K562 (cell line): ENCODE results near the gene CTDSPL. TPM values are rescaled to one million over a fixed set of nuclear protein-coding genes. Genes with fewer than 3 reads are reported as not detected.
A peak's percentile ranks its signal among the peaks of the same experiment; 100 is the strongest.

ENCODE experiments used
- EHMT2 ChIP-seq: fragments of 450-650 bp; IDR thresholded peaks from 2 replicates; pipeline ENCODE4 v1.6.1; 2018; ENCODE audit warnings: antibody characterized with exemption
- HNRNPLL ChIP-seq: fragments of 200-400 bp; formaldehyde crosslinking; IDR thresholded peaks from 2 replicates; pipeline ENCODE4 v1.6.1; 2017; ENCODE audit warnings: low read length, low read depth, mild to moderate bottlenecking; ENCODE audit not compliant: poor library complexity, severe bottlenecking
- SREBF2 ChIP-seq: sonication (generic); formaldehyde crosslinking; IDR thresholded peaks from 2 replicates; pipeline ENCODE4 v1.4.0; 2020; ENCODE audit warnings: mild to moderate bottlenecking, missing genetic modification reagents
- ZBTB17 ChIP-seq: fragments of 450-650 bp; formaldehyde crosslinking; IDR thresholded peaks from 2 replicates; pipeline ENCODE4 v1.4.0; 2020; ENCODE audit warnings: mild to moderate bottlenecking
- ZNF41 ChIP-seq: fragments of 250-450 bp; sonication (Bioruptor Pico); conservative IDR thresholded peaks from 2 replicates; pipeline ENCODE4 v1.4.0; 2020; ENCODE audit warnings: mild to moderate bottlenecking
- ZNF707 ChIP-seq: fragments of 250-450 bp; sonication (Bioruptor Pico); conservative IDR thresholded peaks from 2 replicates; pipeline ENCODE4 v1.8.0; 2022; ENCODE audit warnings: inconsistent platforms, mild to moderate bottlenecking, moderate library complexity
- ZNF75A ChIP-seq: fragments of 450-650 bp; formaldehyde crosslinking; IDR thresholded peaks from 2 replicates; pipeline ENCODE4 v1.4.0; 2020; ENCODE audit warnings: mild to moderate bottlenecking
- polyA plus RNA-seq, 8 experiments: library from polyadenylated mRNA; depleted of rRNA in 4 of 8; stranded (reverse) in 5 of 8; unstranded in 3 of 8; fragments of >200 nt; fragmentation: Nextera tagmentation in 2 of 8; fragmentation: Illumina TruSeq in 1 of 8; extraction: Ambion mirVana in 2 of 8; extraction: Trizol in 1 of 8; gene quantifications; 2 replicates each; pipeline versions ENCODE4 v1.2.1 to v1.2.3, GENCODE V29; 2011 to 2014; ENCODE audit warnings: inconsistent platforms in 1 of 8, missing spikeins in 1 of 8
- total RNA-seq, 7 experiments: library from RNA; depleted of rRNA in 6 of 7; stranded (reverse); fragments of >200 nt in 6 of 7; fragmentation: Illumina TruSeq in 2 of 7; extraction: Trizol in 2 of 7; gene quantifications; 2 replicates each; pipeline versions ENCODE4 v1.2.1 to v1.2.3, GENCODE V29; 2011 to 2021; ENCODE audit warnings: low replicate concordance in 1 of 7
- TF ChIP-seq, protein P1 (sequence below): sonication (generic); formaldehyde crosslinking; IDR thresholded peaks from 2 replicates; pipeline ENCODE4 v1.8.0; 2022; ENCODE audit warnings: missing genetic modification reagents, mild to moderate bottlenecking, borderline replicate concordance
- TF ChIP-seq, protein P2 (sequence below): fragments of 200-800 bp; sonication (Bioruptor generic); IDR thresholded peaks from 2 replicates; pipeline ENCODE4 v1.6.1; 2017; ENCODE audit warnings: missing genetic modification characterization, missing compliant biosample characterization
- TF ChIP-seq, protein P3 (sequence below), 3 experiments: fragments of 200-800 bp in 1 of 3; sonication (Bioruptor generic) in 1 of 3; sonication (generic) in 1 of 3; formaldehyde crosslinking in 1 of 3; IDR thresholded peaks; 2 replicates each; pipeline versions ENCODE4 v1.6.1 to v1.8.0; 2016 to 2022; ENCODE audit warnings: mild to moderate bottlenecking in 2 of 3, missing compliant biosample characterization in 2 of 3, missing genetic modification characterization in 2 of 3, missing genetic modification reagents in 1 of 3
- TF ChIP-seq, protein P4 (sequence below): sonication (generic); formaldehyde crosslinking; IDR thresholded peaks from 2 replicates; pipeline ENCODE4 v1.8.0; 2023; ENCODE audit warnings: mild to moderate bottlenecking, missing genetic modification reagents
- TF ChIP-seq, protein P5 (sequence below): sonication (generic); formaldehyde crosslinking; IDR thresholded peaks from 2 replicates; pipeline ENCODE4 v1.8.1; 2023; ENCODE audit warnings: mild to moderate bottlenecking, missing genetic modification reagents

Gene CTDSPL
- total and polyA plus RNA-seq, 9 of the 15 experiments (the other 6 are each of a cell fraction or from before 2014, with no cell fraction given): 5.1 to 19.3 (median 11.3) TPM

DNA sequence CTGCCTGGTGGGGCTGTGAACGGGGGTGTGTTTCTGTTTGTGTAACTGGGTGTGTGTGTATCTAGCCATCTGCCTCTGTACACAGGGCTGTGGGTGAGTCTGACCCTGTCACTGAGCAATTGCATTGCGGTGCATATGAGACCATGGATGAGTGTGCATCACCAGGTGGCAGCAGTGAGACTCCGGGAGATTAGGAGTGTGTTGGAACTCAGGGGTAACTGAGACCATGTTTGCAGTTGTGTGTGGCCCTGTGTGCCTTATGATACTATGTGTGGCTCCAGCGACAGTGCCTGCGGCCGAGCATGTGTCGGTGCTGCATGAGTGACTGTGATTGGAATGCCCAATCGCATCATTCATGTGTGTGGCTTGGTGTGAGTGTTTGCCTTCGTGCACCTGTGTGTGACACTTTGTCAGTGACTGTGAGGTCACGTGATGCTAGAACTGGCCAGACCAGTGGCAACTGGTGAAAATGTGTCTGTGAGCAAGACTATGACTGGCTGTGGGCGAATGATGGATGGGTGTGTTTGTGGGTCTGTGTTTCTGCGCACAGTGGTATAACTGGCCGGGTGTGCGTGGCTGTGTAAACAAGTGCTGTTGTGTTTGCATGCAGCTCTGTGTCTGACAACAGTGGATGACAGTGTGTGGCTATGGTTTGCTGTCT is 142.9 kb downstream of the CTDSPL start (continued):
- TF ChIP-seq ZNF75A: no peak
- TF ChIP-seq, protein P1, sequence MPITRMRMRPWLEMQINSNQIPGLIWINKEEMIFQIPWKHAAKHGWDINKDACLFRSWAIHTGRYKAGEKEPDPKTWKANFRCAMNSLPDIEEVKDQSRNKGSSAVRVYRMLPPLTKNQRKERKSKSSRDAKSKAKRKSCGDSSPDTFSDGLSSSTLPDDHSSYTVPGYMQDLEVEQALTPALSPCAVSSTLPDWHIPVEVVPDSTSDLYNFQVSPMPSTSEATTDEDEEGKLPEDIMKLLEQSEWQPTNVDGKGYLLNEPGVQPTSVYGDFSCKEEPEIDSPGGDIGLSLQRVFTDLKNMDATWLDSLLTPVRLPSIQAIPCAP: no peak
- TF ChIP-seq, protein P2, sequence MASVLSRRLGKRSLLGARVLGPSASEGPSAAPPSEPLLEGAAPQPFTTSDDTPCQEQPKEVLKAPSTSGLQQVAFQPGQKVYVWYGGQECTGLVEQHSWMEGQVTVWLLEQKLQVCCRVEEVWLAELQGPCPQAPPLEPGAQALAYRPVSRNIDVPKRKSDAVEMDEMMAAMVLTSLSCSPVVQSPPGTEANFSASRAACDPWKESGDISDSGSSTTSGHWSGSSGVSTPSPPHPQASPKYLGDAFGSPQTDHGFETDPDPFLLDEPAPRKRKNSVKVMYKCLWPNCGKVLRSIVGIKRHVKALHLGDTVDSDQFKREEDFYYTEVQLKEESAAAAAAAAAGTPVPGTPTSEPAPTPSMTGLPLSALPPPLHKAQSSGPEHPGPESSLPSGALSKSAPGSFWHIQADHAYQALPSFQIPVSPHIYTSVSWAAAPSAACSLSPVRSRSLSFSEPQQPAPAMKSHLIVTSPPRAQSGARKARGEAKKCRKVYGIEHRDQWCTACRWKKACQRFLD (CRISPR knock-in tag): no peak
- TF ChIP-seq, protein P3, sequence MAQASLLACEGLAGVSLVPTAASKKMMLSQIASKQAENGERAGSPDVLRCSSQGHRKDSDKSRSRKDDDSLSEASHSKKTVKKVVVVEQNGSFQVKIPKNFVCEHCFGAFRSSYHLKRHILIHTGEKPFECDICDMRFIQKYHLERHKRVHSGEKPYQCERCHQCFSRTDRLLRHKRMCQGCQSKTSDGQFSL (CRISPR knock-in tag; IDR thresholded peaks at IDR 0.05): no peak
- TF ChIP-seq, protein P3 (tag; IDR thresholded peaks at IDR 0.05): no peak
- TF ChIP-seq, protein P4, sequence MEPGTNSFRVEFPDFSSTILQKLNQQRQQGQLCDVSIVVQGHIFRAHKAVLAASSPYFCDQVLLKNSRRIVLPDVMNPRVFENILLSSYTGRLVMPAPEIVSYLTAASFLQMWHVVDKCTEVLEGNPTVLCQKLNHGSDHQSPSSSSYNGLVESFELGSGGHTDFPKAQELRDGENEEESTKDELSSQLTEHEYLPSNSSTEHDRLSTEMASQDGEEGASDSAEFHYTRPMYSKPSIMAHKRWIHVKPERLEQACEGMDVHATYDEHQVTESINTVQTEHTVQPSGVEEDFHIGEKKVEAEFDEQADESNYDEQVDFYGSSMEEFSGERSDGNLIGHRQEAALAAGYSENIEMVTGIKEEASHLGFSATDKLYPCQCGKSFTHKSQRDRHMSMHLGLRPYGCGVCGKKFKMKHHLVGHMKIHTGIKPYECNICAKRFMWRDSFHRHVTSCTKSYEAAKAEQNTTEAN (CRISPR knock-in tag): peak; percentile 8; the same call in 1 of the 2 replicates
- no peak for TF ChIP-seq SREBF2 (CRISPR knock-in tag)
- TF ChIP-seq EHMT2: no peak
- TF ChIP-seq, protein P5, sequence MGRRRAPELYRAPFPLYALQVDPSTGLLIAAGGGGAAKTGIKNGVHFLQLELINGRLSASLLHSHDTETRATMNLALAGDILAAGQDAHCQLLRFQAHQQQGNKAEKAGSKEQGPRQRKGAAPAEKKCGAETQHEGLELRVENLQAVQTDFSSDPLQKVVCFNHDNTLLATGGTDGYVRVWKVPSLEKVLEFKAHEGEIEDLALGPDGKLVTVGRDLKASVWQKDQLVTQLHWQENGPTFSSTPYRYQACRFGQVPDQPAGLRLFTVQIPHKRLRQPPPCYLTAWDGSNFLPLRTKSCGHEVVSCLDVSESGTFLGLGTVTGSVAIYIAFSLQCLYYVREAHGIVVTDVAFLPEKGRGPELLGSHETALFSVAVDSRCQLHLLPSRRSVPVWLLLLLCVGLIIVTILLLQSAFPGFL (CRISPR knock-in tag): no peak
- TF ChIP-seq ZNF707: no peak
- TF ChIP-seq ZNF41 (CRISPR knock-in tag): no peak
- no peak for TF ChIP-seq ZBTB17 (CRISPR knock-in tag)
- TF ChIP-seq HNRNPLL: peak; percentile 15
